ENCODE results near the gene AAK1.
"Not testable (repeated sequence)": the region's sequence is repeated elsewhere in the genome, so short reads cannot be mapped to it uniquely, and the experiment has no call there.

The AAK1 gene

GRCh38 chr2:69659349-69659748 is 15.8 kb upstream of the AAK1 start:
- DNase-seq = no peak

- no peak for DNase-seq
Observed at GRCh38 chr2:69652206-69652605, 8.7 kb upstream of the AAK1 start.

DNA sequence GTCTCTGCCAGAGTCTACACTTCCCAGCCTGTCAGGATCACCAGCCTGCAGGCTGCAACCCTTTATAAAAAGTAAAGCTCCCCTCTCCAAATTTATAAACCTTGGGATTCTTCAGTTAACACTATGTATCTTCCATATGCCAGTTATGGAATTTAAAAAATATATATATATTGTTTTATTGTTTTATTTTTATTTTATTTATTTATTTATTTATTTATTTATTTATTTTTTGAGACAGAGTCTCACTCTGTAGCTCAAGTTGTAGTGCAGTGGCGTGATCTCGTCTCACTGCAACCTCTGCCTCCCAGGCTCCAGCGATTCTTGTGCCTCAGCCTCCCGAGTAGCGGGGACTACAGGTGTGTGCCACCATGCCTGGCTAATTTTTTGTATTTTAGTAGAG is 3.7 kb upstream of the AAK1 start:
- DNase-seq = not testable (repeated sequence)

DNA sequence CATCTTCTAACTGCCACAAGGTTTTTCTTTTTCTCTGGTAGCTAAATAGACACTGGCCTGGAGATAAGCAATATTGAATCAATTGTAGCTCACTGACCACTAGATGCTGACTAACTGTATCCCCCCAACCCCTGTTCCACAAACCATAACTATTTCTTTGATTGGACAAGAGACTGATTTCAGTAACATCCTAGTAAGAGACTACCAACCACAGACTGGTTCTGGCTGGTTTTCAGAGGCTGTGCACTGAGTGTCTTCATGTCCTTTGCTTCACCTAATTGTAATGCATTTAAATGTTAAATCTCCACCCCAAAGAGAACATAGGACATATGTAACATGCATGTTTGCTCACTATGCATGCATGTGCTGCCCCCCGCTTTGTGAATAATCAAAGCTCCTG is 3.2 kb upstream of the AAK1 start:
- no peak for DNase-seq

- DNase-seq = no peak
Observed at GRCh38 chr2:69645921-69646320, 2.4 kb upstream of the AAK1 start.

DNA sequence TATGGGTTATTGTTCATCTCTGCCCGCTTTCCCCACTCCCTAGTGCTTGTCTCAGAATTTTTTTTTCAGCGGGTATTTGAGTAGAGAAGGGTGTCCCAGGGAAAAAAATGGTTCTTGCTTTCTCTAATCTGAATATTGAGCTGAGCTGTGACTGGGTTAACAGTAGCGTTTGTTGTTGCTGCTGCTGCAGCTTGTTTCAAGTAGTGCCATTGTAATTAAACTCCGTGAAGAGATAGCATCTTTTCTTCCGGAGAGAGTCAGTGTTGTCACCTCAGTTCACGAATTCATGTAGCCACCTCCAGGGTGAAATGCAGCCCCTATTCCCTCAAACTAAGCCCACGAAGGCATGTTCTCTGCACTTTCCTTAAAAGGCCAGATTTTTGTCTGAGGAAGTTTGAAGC is 1.5 kb upstream of the AAK1 start:
- no peak for DNase-seq

DNA sequence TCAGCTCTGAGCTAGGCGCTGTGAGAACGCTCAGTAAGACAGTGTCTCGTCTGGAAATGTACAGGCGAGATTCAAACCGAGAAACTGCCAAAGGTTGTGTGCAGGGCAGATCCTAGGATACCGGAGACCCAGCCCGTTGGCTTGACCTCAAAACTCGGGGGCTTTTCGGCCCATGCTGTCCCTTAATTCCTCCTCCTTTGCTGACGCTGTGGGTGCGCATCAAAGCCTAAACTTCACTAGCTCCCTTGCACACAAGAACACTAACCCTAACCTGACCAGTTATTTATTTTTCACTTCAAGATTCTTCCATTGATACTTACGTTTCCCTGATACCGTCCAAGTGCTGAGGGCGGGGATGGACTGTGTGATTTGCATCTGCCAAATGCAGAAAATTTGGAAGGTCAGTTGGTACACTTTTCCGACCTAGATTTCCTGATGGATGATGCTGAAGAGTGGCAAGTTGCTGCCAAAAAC is 1.0 kb upstream of the AAK1 start:
- no peak for DNase-seq

- peak; percentile 82 for DNase-seq
Observed at GRCh38 chr2:69642709-69643601, 584 bp downstream of the AAK1 start.

DNA sequence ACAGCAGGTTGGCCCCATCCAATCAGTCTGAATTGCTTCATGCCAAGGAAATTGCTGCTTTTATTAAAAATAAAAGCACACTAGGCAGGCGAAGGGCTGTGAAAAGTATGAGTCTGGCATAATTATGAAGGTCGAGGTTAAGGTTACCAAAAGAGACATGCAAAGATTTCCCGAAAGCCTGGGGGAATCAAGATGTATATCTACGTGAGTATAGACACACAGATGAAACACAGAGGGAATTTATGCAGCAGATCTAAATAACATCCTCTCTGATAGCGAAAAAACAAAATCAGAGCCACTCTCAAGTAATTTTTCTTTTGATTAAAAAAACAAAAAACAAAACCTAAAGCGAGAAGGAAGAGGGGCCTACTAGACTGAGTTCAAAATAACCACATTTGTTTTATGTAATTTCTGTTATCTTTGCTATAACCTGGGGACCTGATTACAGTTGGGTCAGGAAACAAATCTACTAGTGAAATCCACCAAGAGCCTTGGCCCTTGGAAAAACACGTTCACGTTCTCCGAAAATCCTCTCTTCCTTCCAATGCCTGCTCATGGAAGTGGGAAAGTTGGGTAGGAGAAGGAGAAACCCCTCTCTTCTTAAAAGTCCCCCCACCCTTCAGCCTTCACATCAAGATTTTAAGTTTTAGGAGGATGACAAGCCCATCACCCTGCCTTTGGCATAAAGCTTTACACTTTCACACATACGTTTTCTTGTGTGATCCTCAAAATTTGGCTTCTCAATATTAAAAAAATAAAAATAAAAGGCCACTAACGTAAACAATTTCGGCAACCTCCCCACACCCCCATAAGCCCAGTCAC is 1.4 kb downstream of the AAK1 start:
- DNase-seq = no peak

- no peak for DNase-seq
Observed at GRCh38 chr2:69641471-69641870, 2.1 kb downstream of the AAK1 start.

DNA sequence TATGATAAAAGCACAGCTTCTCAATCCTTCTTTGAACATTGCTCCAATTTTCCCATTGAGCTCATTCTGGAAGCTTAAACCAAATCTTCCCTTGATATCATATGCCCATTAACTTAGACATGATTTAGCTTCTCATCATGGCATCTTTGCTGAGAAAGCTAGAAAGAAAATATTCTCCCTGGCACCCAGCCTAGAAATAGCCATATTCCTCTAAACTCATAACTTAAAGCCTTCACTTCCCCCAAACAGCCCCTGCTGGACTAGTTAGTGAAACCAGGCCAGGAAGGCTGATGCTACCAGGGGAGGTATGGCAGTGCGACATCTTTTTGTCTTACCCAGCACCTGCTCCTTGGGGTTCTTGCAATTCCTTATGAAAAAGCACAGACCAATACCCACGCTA is 4.3 kb downstream of the AAK1 start:
- no peak for DNase-seq

GRCh38 chr2:69638630-69639029 is 4.9 kb downstream of the AAK1 start:
- DNase-seq = no peak

DNA sequence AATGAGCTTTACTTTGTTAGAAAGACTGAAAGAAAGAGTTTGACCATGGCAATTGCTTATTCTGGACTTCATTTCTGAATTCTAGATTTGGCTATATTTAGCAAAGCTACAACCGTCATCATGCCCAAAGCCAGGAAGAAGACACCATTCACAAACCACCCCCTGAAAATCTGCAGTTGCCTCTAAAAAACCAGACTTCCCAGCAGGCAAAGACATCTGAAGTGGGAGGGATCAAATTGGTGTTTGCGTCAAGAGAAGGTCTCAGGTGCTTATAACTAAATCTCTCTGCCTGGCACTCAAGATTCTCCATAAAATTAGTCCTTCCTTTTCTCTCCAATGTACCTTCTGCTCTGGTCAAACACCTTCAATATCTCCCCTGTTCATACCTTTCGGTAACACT is 5.6 kb downstream of the AAK1 start:
- no peak for DNase-seq

GRCh38 chr2:69636395-69636794 is 7.1 kb downstream of the AAK1 start:
- no peak for DNase-seq

- DNase-seq = no peak
Observed at GRCh38 chr2:69635432-69635831, 8.1 kb downstream of the AAK1 start.

DNA sequence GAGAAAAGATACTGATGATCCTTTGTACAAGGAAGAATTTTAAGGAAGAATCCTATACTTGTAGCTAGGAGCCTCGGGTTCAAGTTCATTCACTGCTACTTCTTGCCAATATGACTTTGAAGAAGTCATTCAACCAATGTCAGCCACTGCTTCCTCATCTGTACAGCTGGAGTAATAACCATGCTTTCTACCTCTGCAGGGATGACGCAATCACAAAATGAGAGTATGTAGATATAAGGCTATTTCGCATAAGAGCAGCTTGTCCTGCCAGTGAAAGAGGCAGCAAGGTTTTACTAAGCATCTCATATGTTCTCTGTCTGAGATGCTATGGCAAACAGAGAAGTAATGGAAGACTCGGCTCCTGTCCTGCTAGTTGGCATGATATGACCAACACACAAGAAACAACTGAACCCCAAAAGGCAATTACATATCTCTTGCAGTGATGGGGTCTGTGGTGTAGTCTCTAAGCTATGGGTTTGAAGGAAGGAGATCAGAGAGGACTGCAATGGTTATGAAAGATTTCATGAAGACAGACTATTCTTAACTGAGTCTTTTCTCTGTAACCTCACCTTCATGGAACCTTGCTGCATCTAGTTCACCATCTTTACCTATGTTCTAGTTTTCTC is 9.2 kb downstream of the AAK1 start:
- DNase-seq = no peak

DNA sequence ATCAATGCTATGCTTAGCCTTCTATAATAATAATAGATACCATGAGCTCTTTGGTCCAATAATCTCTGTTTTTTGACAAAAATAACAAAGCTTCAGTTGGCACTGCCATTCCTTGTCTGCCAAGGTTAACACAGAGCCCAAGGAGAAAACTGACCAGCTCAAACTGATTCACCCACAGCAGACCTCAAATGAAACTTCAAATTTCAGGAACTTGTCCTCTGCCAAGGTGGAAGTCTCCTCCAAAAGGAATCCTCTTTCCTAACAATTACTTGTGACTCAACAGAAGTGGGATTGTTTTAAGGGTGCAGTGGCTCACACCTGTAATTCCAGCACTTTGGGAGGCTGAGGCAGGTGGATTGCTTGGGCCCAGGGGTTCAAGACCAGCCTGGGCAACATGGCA is 12.1 kb downstream of the AAK1 start:
- DNase-seq = no peak

GRCh38 chr2:69629921-69630608 is 13.5 kb downstream of the AAK1 start:
- DNase-seq = no peak

- no peak for DNase-seq
Observed at GRCh38 chr2:69628325-69629021, 15.1 kb downstream of the AAK1 start.

- no peak for DNase-seq
Observed at GRCh38 chr2:69625078-69625795, 18.3 kb downstream of the AAK1 start.

DNA sequence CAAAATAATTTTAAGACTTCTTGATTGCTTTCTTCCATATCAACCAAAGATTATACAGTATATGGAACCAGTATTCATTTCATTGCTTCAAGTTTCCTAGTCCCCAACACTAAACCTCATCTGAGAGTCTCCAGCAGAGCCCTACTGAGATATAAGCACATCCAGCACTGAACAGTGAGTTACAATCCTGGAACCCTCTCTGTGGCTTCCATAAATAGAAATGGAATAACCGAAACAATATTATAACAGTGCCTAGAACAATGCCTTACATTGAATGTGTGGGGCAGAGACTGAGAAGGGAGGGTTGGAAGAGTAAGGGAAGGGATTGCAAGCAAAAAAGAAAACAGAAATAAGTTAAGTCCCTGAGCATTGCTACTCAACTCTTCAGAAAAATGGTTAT is 18.9 kb downstream of the AAK1 start:
- DNase-seq = no peak

- no peak for DNase-seq
Observed at GRCh38 chr2:69624131-69624530, 19.4 kb downstream of the AAK1 start.

Data from right forelimb (tissue), 1 donor.